Neural cell (in vitro differentiated cells): Measurements from ENCODE around the gene POLD1. TPM values are rescaled to one million over a fixed set of nuclear protein-coding genes. Genes with fewer than 3 reads are reported as not detected.

Experiments
- H2AFZ ChIP-seq: fragments of 200-600, 300-800 bp; sonication (generic), shearing (Covaris generic); 2 replicates; pipeline ENCODE4 v1.6.0; 2014; ENCODE audit warnings: low read depth, mild to moderate bottlenecking, antibody characterized with exemption, low read length, moderate library complexity
- H3F3A ChIP-seq: fragments of 200-600 bp; shearing (Covaris generic); 2 replicates; pipeline ENCODE4 v1.6.1; 2016; ENCODE audit warnings: mild to moderate bottlenecking, moderate library complexity, mixed read lengths, antibody characterized with exemption, low read length; ENCODE audit not compliant: insufficient read depth, poor library complexity, severe bottlenecking
- H3K27ac ChIP-seq: fragments of 200-600, 300-800 bp; sonication (generic), shearing (Covaris generic); 2 replicates; pipeline ENCODE4 v1.5.1; 2014; ENCODE audit warnings: mild to moderate bottlenecking, low read length, moderate library complexity
- H3K27me3 ChIP-seq: fragments of 300-800, 200-600 bp; sonication (generic), shearing (Covaris generic); 2 replicates; pipeline ENCODE4 v1.6.0; 2014; ENCODE audit warnings: mild to moderate bottlenecking, low read depth, low read length, moderate library complexity; ENCODE audit not compliant: insufficient read depth
- H3K36me3 ChIP-seq: fragments of 300-800, 200-600 bp; sonication (generic), shearing (Covaris generic); 2 replicates; pipeline ENCODE4 v1.5.1; 2014; ENCODE audit warnings: mild to moderate bottlenecking, antibody characterized with exemption, low read length, moderate library complexity; ENCODE audit not compliant: insufficient read depth
- H3K4me2 ChIP-seq: fragments of 300-800, 200-600 bp; sonication (generic), shearing (Covaris generic); 2 replicates; pipeline ENCODE4 v1.6.0; 2014; ENCODE audit warnings: mild to moderate bottlenecking, low read length
- H3K4me3 ChIP-seq: fragments of 300-800, 200-600 bp; sonication (generic), shearing (Covaris generic); 2 replicates; pipeline ENCODE4 v1.5.1; 2014; ENCODE audit warnings: mild to moderate bottlenecking, low read length, moderate library complexity
- H3K79me2 ChIP-seq: fragments of 200-600 bp; shearing (Covaris generic); replicated peaks from 2 replicates; pipeline ENCODE4 v1.6.0; 2014; ENCODE audit warnings: mild to moderate bottlenecking, low read length, moderate library complexity; ENCODE audit not compliant: insufficient read depth
- H3K9ac ChIP-seq: fragments of 300-800, 200-600 bp; sonication (generic), shearing (Covaris generic); 2 replicates; pipeline ENCODE4 v1.6.1; 2016; ENCODE audit warnings: mild to moderate bottlenecking, low read length, mixed read lengths
- H3K9me2 ChIP-seq: fragments of 200-600 bp; shearing (Covaris generic); 2 replicates; pipeline ENCODE4 v1.6.1; 2016; ENCODE audit warnings: mild to moderate bottlenecking, low read length, mixed read lengths; ENCODE audit not compliant: insufficient read depth
- H3K9me3 ChIP-seq: fragments of 200-600, 300-800 bp; sonication (generic), shearing (Covaris generic); 2 replicates; pipeline ENCODE4 v1.6.1; 2016; ENCODE audit warnings: mild to moderate bottlenecking, mixed run types, low read length, moderate library complexity, mixed read lengths
- H4K20me1 ChIP-seq: fragments of 200-600 bp; shearing (Covaris generic); 2 replicates; pipeline ENCODE4 v1.6.1; 2016; ENCODE audit warnings: mild to moderate bottlenecking, mixed run types; ENCODE audit not compliant: insufficient read depth
- EP300 ChIP-seq: fragments of 450-650 bp; conservative IDR thresholded peaks from 2 replicates; pipeline ENCODE4 v1.6.1; 2014; ENCODE audit warnings: antibody characterized with exemption, mild to moderate bottlenecking, moderate library complexity; ENCODE audit not compliant: poor library complexity, severe bottlenecking
- EZH2 ChIP-seq: fragments of 200-600, 300-800 bp; shearing (Covaris generic), sonication (generic); IDR thresholded peaks from 2 replicates; pipeline ENCODE4 v1.6.1; 2014; ENCODE audit warnings: antibody characterized with exemption, low read length, borderline replicate concordance, mild to moderate bottlenecking; ENCODE audit not compliant: insufficient read depth, poor library complexity, severe bottlenecking
- MXI1 ChIP-seq: fragments of 450-650 bp; conservative IDR thresholded peaks from 2 replicates; pipeline ENCODE4 v1.6.1; 2014; ENCODE audit warnings: antibody characterized with exemption, mild to moderate bottlenecking; ENCODE audit not compliant: poor library complexity, severe bottlenecking
- POLR2AphosphoS5 ChIP-seq: IDR thresholded peaks from 2 replicates; pipeline ENCODE4 v1.6.1; 2012
- RAD21 ChIP-seq: fragments of 450-650 bp; conservative IDR thresholded peaks from 2 replicates; pipeline ENCODE4 v1.6.1; 2014; ENCODE audit warnings: antibody characterized with exemption, mild to moderate bottlenecking, moderate library complexity
- SMC3 ChIP-seq: fragments of 450-650 bp; conservative IDR thresholded peaks from 2 replicates; pipeline ENCODE4 v1.6.1; 2014; ENCODE audit warnings: antibody characterized with exemption, mild to moderate bottlenecking, moderate library complexity; ENCODE audit not compliant: poor library complexity
- TAF1 ChIP-seq: IDR thresholded peaks from 2 replicates; pipeline ENCODE4 v1.6.1; 2012; ENCODE audit warnings: low read depth
- polyA plus RNA-seq: library from polyadenylated mRNA; depleted of rRNA; stranded (reverse); fragments of >200 nt; gene quantifications from 2 replicates; pipeline ENCODE4 v1.2.3, GENCODE V29; 2014
- TF ChIP-seq, protein P1 (sequence below): fragments of 450-650 bp; IDR thresholded peaks from 2 replicates; pipeline ENCODE4 v1.5.1; 2014; ENCODE audit warnings: antibody characterized with exemption, mild to moderate bottlenecking, moderate library complexity; ENCODE audit not compliant: poor library complexity, severe bottlenecking
- TF ChIP-seq, protein P2 (sequence below): IDR thresholded peaks from 2 replicates; pipeline ENCODE4 v1.6.1; 2012; ENCODE audit warnings: borderline replicate concordance

Gene POLD1
- polyA plus RNA-seq, 1 donor from 2014 or later, result 13.1 TPM

DNA sequence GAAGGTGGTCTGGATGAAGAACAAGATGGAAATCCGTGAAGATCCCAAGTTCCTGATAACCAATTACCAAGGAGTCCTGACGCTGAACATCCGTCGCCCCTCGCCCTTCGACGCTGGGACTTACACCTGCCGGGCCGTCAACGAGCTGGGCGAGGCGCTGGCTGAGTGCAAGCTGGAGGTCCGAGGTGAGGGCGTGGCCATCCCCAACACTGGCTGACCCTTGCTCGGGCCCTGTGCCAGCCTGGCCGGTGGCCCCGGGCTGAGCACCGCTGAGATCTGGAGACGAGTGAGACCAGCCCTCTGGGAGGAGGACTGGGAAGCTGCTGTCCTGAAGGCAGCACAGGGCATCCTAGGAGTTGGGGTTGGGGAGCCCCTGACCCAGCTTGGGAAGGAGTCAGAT lies 80.2 kb downstream of the POLD1 start:
- H3K27ac ChIP-seq, result no peak overlapping the region
- no peaks in the 10 kb centered on the region for H3K27me3 ChIP-seq
- no peaks in the 10 kb centered on the region for H3K9me3 ChIP-seq
- H3K9me2 ChIP-seq, result no peaks in the 10 kb centered on the region
- H3K4me3 ChIP-seq, result no peak overlapping the region
- H3K36me3 ChIP-seq, result no peaks in the 10 kb centered on the region
- H2AFZ ChIP-seq, result no peak overlapping the region
- H3K9ac ChIP-seq, result no peak overlapping the region
- no peaks in the 10 kb centered on the region for H3F3A ChIP-seq
- no peaks in the 10 kb centered on the region for H3K79me2 ChIP-seq
- H3K4me2 ChIP-seq, result no peak overlapping the region
- H4K20me1 ChIP-seq, result no peaks in the 10 kb centered on the region
- TF ChIP-seq POLR2AphosphoS5 (no peak), TAF1 (no peak), MXI1 (no peak), EP300 (no peak), EZH2 (no peak), SMC3 (no peak), RAD21 (no peak)
- TF ChIP-seq, protein P1, sequence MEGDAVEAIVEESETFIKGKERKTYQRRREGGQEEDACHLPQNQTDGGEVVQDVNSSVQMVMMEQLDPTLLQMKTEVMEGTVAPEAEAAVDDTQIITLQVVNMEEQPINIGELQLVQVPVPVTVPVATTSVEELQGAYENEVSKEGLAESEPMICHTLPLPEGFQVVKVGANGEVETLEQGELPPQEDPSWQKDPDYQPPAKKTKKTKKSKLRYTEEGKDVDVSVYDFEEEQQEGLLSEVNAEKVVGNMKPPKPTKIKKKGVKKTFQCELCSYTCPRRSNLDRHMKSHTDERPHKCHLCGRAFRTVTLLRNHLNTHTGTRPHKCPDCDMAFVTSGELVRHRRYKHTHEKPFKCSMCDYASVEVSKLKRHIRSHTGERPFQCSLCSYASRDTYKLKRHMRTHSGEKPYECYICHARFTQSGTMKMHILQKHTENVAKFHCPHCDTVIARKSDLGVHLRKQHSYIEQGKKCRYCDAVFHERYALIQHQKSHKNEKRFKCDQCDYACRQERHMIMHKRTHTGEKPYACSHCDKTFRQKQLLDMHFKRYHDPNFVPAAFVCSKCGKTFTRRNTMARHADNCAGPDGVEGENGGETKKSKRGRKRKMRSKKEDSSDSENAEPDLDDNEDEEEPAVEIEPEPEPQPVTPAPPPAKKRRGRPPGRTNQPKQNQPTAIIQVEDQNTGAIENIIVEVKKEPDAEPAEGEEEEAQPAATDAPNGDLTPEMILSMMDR, result no peak
- TF ChIP-seq, protein P2, sequence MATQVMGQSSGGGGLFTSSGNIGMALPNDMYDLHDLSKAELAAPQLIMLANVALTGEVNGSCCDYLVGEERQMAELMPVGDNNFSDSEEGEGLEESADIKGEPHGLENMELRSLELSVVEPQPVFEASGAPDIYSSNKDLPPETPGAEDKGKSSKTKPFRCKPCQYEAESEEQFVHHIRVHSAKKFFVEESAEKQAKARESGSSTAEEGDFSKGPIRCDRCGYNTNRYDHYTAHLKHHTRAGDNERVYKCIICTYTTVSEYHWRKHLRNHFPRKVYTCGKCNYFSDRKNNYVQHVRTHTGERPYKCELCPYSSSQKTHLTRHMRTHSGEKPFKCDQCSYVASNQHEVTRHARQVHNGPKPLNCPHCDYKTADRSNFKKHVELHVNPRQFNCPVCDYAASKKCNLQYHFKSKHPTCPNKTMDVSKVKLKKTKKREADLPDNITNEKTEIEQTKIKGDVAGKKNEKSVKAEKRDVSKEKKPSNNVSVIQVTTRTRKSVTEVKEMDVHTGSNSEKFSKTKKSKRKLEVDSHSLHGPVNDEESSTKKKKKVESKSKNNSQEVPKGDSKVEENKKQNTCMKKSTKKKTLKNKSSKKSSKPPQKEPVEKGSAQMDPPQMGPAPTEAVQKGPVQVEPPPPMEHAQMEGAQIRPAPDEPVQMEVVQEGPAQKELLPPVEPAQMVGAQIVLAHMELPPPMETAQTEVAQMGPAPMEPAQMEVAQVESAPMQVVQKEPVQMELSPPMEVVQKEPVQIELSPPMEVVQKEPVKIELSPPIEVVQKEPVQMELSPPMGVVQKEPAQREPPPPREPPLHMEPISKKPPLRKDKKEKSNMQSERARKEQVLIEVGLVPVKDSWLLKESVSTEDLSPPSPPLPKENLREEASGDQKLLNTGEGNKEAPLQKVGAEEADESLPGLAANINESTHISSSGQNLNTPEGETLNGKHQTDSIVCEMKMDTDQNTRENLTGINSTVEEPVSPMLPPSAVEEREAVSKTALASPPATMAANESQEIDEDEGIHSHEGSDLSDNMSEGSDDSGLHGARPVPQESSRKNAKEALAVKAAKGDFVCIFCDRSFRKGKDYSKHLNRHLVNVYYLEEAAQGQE, result no peak

DNA sequence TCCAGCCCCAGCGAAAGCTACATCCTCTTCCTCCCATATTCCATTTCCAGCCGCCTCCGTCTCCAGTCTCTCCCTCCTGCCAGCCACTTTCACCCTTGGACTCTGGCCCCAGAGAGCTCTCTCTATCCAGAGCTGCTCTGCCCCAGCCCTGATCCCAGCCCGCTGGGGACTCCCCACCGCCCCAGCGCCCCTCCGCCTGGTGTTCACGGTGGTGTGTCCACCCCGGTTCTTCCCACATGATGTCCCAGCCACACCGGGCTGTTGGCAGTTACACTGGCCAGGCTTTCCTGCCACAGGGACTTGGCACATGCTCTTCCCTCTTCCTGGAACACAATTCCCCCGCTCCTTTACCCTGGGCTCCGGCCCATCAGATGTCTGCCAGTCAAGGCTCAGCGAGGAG lies 80.9 kb downstream of the POLD1 start:
- no peak overlapping the region for H2AFZ ChIP-seq
- no peaks in the 10 kb centered on the region for H3K36me3 ChIP-seq
- no peak for TF ChIP-seq MXI1
- no peak for TF ChIP-seq TAF1
- TF ChIP-seq POLR2AphosphoS5, result no peak
- no peak for TF ChIP-seq SMC3
- no peak for TF ChIP-seq EZH2
- TF ChIP-seq, protein P1, result no peak
- TF ChIP-seq RAD21, result no peak
- TF ChIP-seq EP300, result no peak
- TF ChIP-seq, protein P2, result no peak
- no peaks in the 10 kb centered on the region for H3K9me2 ChIP-seq
- H3K4me3 ChIP-seq, result no peak overlapping the region
- no peaks in the 10 kb centered on the region for H3F3A ChIP-seq
- H3K79me2 ChIP-seq, result no peaks in the 10 kb centered on the region
- no peak overlapping the region for H3K27ac ChIP-seq
- no peaks in the 10 kb centered on the region for H4K20me1 ChIP-seq
- no peaks in the 10 kb centered on the region for H3K9me3 ChIP-seq
- no peak overlapping the region for H3K4me2 ChIP-seq
- H3K9ac ChIP-seq, result no peak overlapping the region
- no peaks in the 10 kb centered on the region for H3K27me3 ChIP-seq
